Muscle layer of duodenum (tissue), 2 donors: Measurements from ENCODE around the gene RALGPS1.
A peak's percentile ranks its signal among the peaks of the same experiment; 100 is the strongest.

ENCODE experiments used
- H3K27ac ChIP-seq: one replicate; pipeline ENCODE4 v1.7.0; 2013; ENCODE audit warnings: mild to moderate bottlenecking, low read length
- H3K27me3 ChIP-seq: one replicate; pipeline ENCODE4 v1.7.0; 2013; ENCODE audit warnings: low read depth, mild to moderate bottlenecking, control low read depth, low read length
- H3K36me3 ChIP-seq, 2 donors: one replicate each; pipeline ENCODE4 v1.7.0; 2013; ENCODE audit warnings: low read length in 2 of 2, control low read depth in 1 of 2, mild to moderate bottlenecking in 1 of 2; ENCODE audit not compliant: insufficient read depth in 2 of 2, control insufficient read depth in 1 of 2
- H3K4me1 ChIP-seq, 2 donors: one replicate each; pipeline ENCODE4 v1.7.0; 2013; ENCODE audit warnings: low read length in 2 of 2, mild to moderate bottlenecking in 2 of 2, control low read depth in 1 of 2, moderate library complexity in 1 of 2; ENCODE audit not compliant: insufficient read depth in 2 of 2, control insufficient read depth in 1 of 2
- H3K4me3 ChIP-seq, 2 donors: one replicate each; pipeline ENCODE4 v1.7.0; 2013; ENCODE audit warnings: low read length in 2 of 2, low read depth in 1 of 2, mild to moderate bottlenecking in 1 of 2
- H3K9me3 ChIP-seq, 2 donors: one replicate each; pipeline ENCODE4 v1.7.0; 2013; ENCODE audit warnings: low read length in 2 of 2, control low read depth in 1 of 2, mild to moderate bottlenecking in 1 of 2; ENCODE audit not compliant: control insufficient read depth in 1 of 2
- donor health status: healthy.

RALGPS1 gene

GRCh38 chr9:127107171-127107928 is 192.8 kb downstream of the RALGPS1 start:
- H3K4me3 ChIP-seq: no peak overlapping the region
- H3K36me3 ChIP-seq: peaks cover 0 to 19% of the 10 kb centered on the region in 2 donors
- no peaks in the 10 kb centered on the region for H3K27me3 ChIP-seq
- H3K4me1 ChIP-seq: peaks cover 6 to 81% of the 10 kb centered on the region in 2 donors
- no peak overlapping the region for H3K27ac ChIP-seq
- no peaks in the 10 kb centered on the region for H3K9me3 ChIP-seq

GRCh38 chr9:127107929-127108876 is 193.6 kb downstream of the RALGPS1 start:
- Histone ChIP-seq H3K36me3 (peaks cover 0 to 19% of the 10 kb centered on the region in 2 donors), H3K4me3 (no peak overlapping the region), H3K4me1 (peaks cover 11 to 81% of the 10 kb centered on the region in 2 donors), H3K27me3 (no peaks in the 10 kb centered on the region), H3K27ac (no peak overlapping the region), H3K9me3 (no peaks in the 10 kb centered on the region)

- no peaks in the 10 kb centered on the region for H3K27me3 ChIP-seq
- H3K36me3 ChIP-seq: peaks cover 0 to 19% of the 10 kb centered on the region in 2 donors
- H3K4me1 ChIP-seq: peaks cover 16 to 88% of the 10 kb centered on the region in 2 donors
- H3K4me3 ChIP-seq: no peak overlapping the region
- peak overlapping the region; percentile 43 for H3K27ac ChIP-seq
- no peaks in the 10 kb centered on the region for H3K9me3 ChIP-seq
These were observed 194.7 kb downstream of the RALGPS1 start for GRCh38 chr9:127109212-127109711.

GRCh38 chr9:127112056-127112455 is 197.5 kb downstream of the RALGPS1 start:
- Histone ChIP-seq H3K9me3 (no peaks in the 10 kb centered on the region), H3K4me1 (peaks cover 25 to 84% of the 10 kb centered on the region in 2 donors), H3K27ac (no peak overlapping the region), H3K36me3 (peaks cover 0 to 2% of the 10 kb centered on the region in 2 donors), H3K4me3 (no peak overlapping the region), H3K27me3 (no peaks in the 10 kb centered on the region)

GRCh38 chr9:127112735-127113161 is 198.2 kb downstream of the RALGPS1 start:
- Histone ChIP-seq H3K27me3 (no peaks in the 10 kb centered on the region), H3K9me3 (no peaks in the 10 kb centered on the region), H3K4me3 (peak overlapping the region in 1 of 2 donors; percentile 14), H3K4me1 (peaks cover 31 to 84% of the 10 kb centered on the region in 2 donors), H3K27ac (no peak overlapping the region), H3K36me3 (no peaks in the 10 kb centered on the region)

GRCh38 chr9:127113191-127113972 is 198.8 kb downstream of the RALGPS1 start:
- Histone ChIP-seq H3K27ac (no peak overlapping the region), H3K27me3 (no peaks in the 10 kb centered on the region), H3K9me3 (no peaks in the 10 kb centered on the region), H3K4me1 (peaks cover 31 to 84% of the 10 kb centered on the region in 2 donors), H3K4me3 (no peak overlapping the region), H3K36me3 (no peaks in the 10 kb centered on the region)

- Histone ChIP-seq H3K27me3 (no peaks in the 10 kb centered on the region), H3K9me3 (no peaks in the 10 kb centered on the region), H3K4me3 (no peak overlapping the region), H3K36me3 (no peaks in the 10 kb centered on the region), H3K4me1 (peaks cover 36 to 84% of the 10 kb centered on the region in 2 donors), H3K27ac (no peak overlapping the region)
These were observed 200.0 kb downstream of the RALGPS1 start for GRCh38 chr9:127114606-127115005.

GRCh38 chr9:127116088-127116726 is 201.6 kb downstream of the RALGPS1 start:
- Histone ChIP-seq H3K36me3 (peaks cover 0 to 3% of the 10 kb centered on the region in 2 donors), H3K9me3 (no peaks in the 10 kb centered on the region), H3K4me3 (no peak overlapping the region), H3K27me3 (no peaks in the 10 kb centered on the region), H3K27ac (no peak overlapping the region), H3K4me1 (peaks cover 37 to 90% of the 10 kb centered on the region in 2 donors)

GRCh38 chr9:127116957-127117356 is 202.4 kb downstream of the RALGPS1 start:
- no peaks in the 10 kb centered on the region for H3K27me3 ChIP-seq
- peak overlapping the region in 1 of 2 donors; percentile 1 for H3K4me3 ChIP-seq
- no peak overlapping the region for H3K27ac ChIP-seq
- peaks cover 36 to 84% of the 10 kb centered on the region in 2 donors for H3K4me1 ChIP-seq
- H3K36me3 ChIP-seq: peaks cover 0 to 3% of the 10 kb centered on the region in 2 donors
- no peaks in the 10 kb centered on the region for H3K9me3 ChIP-seq

GRCh38 chr9:127117801-127118200 is 203.2 kb downstream of the RALGPS1 start:
- H3K27me3 ChIP-seq: no peaks in the 10 kb centered on the region
- H3K36me3 ChIP-seq: peaks cover 0 to 3% of the 10 kb centered on the region in 2 donors
- no peaks in the 10 kb centered on the region for H3K9me3 ChIP-seq
- no peak overlapping the region for H3K4me3 ChIP-seq
- peaks cover 27 to 76% of the 10 kb centered on the region in 2 donors for H3K4me1 ChIP-seq
- no peak overlapping the region for H3K27ac ChIP-seq
